Measurements from ENCODE around the gene ATP7B. TPM values are rescaled to one million over a fixed set of nuclear protein-coding genes. Genes with fewer than 3 reads are reported as not detected.

The ATP7B gene
- total and polyA plus RNA-seq, 2 of the 4 experiments (the other 2 are of a cell fraction): 2.7 to 2.9 TPM

- TF ChIP-seq CTCF (conservative IDR thresholded peaks at IDR 0.05; ENCODE audit: low read depth, low read length): peak; percentile 81
- TF ChIP-seq FOS (IDR thresholded peaks at IDR 0.05; ENCODE audit: low read depth, low read length): no peak
Observed at GRCh38 chr13:51895906-51896888, 115.1 kb downstream of the ATP7B start (continued).

- dilution Hi-C loops (cut with HindIII; ENCODE audit: low sequenced_read_pairs, unreplicated experiment): no loop called here
- H3K4me3 ChIP-seq (ENCODE audit: insufficient read depth, low read depth, low read length): no peak overlapping the region
- no peak overlapping the region for H3K14ac ChIP-seq (replicated peaks; ENCODE audit: low read depth, low read length)
- WGBS, 2 experiments (ENCODE audit: extremely low coverage in 2 of 2, insufficient read length in 1 of 2): 80% methylated on average over 1 of the region's 4 CpGs; no CpG with 5 or more reads in 1 of the 2 experiments
- H3K56ac ChIP-seq (ENCODE audit: extremely low read depth, insufficient read depth, low read length): no peak overlapping the region
- H3K79me1 ChIP-seq (ENCODE audit: low read depth in 1 of 2, low read length in 2 of 2): no peaks in the 10 kb centered on the region
- H3K23ac ChIP-seq (ENCODE audit: low read depth, low read length): no peak overlapping the region
- no peak for ATAC-seq (ENCODE audit: low read depth)
- no peaks in the 10 kb centered on the region for H4K20me1 ChIP-seq (ENCODE audit: insufficient read depth, low read length)
- H3K9ac ChIP-seq (ENCODE audit: low read depth, low read length): no peak overlapping the region
- no peak overlapping the region for H2BK20ac ChIP-seq (ENCODE audit: low read depth, low read length)
- no peak overlapping the region for H3K4ac ChIP-seq (ENCODE audit: low read depth, low read length)
- no peaks in the 10 kb centered on the region for H3K9me3 ChIP-seq (ENCODE audit: control insufficient read depth, insufficient read depth, low read length)
- no peaks in the 10 kb centered on the region for H3K36me3 ChIP-seq (ENCODE audit: control insufficient read depth, insufficient read depth, low read length)
- peaks cover 28% of the 10 kb centered on the region for H3K27me3 ChIP-seq (ENCODE audit: control insufficient read depth, insufficient read depth, low read length)
- no peak overlapping the region for H2BK5ac ChIP-seq (ENCODE audit: low read depth, low read length, poor library complexity, severe bottlenecking)
- H2AFZ ChIP-seq (replicated peaks; ENCODE audit: low read length, poor library complexity): no peak overlapping the region
- no peak overlapping the region for H2BK120ac ChIP-seq (ENCODE audit: low read depth, low read length)
- H3K9me1 ChIP-seq (ENCODE audit: insufficient read depth, low read length): no peaks in the 10 kb centered on the region
- no TSS peak for BruUV-seq (replicated peaks)
- DNase-seq: no peak
- no peak overlapping the region for H3K18ac ChIP-seq (ENCODE audit: low read depth, low read length)
- no peak overlapping the region for H3K4me2 ChIP-seq (ENCODE audit: low read depth, low read length)
- no peak overlapping the region for H4K8ac ChIP-seq (ENCODE audit: low read depth in 2 of 2, low read length in 2 of 2)
- no peak overlapping the region for H4K5ac ChIP-seq (ENCODE audit: low read depth, low read length)
- CTCF ChIA-PET: interaction anchor here (1.8 kb wide), 1 partner anchor 234 kb away, joined by 9 read pairs; the partner anchor contains the start of gene NEK5
- H3K27ac ChIP-seq (ENCODE audit: insufficient read depth, low read length): no peak overlapping the region
- H2AK5ac ChIP-seq (ENCODE audit: low read depth, low read length): no peak overlapping the region
- intact Hi-C loops (cut with micrococcal nuclease): no loop called here
- in situ Hi-C loops (cut with MboI; ENCODE audit: low sequenced_read_pairs): loop anchor here (10.0 kb wide), 1 partner anchor 301 kb away; no protein-coding TSS in a partner anchor
- no peak overlapping the region for H4K91ac ChIP-seq (ENCODE audit: insufficient read depth, low read depth, low read length)
- no peaks in the 10 kb centered on the region for H3K4me1 ChIP-seq (ENCODE audit: control insufficient read depth, insufficient read depth, low read length)
- H2AK9ac ChIP-seq (replicated peaks; ENCODE audit: low read depth, low read length, poor library complexity): no peak overlapping the region
- POLR2A ChIA-PET (ENCODE audit: unreplicated experiment): no interaction called here
- no peak overlapping the region for H2BK15ac ChIP-seq (ENCODE audit: low read depth, low read length)
- TF ChIP-seq FOS (IDR thresholded peaks at IDR 0.05; ENCODE audit: low read depth, low read length): no peak
- TF ChIP-seq MAZ (IDR thresholded peaks at IDR 0.05; ENCODE audit: borderline replicate concordance, low read depth, low read length): no peak
- TF ChIP-seq RFX5 (IDR thresholded peaks at IDR 0.05; ENCODE audit: low read depth, low read length): no peak
- no peak for TF ChIP-seq SMC3 (IDR thresholded peaks at IDR 0.05; ENCODE audit: low read depth, low read length)
- no peak for TF ChIP-seq ELK1 (IDR thresholded peaks at IDR 0.05; ENCODE audit: borderline replicate concordance, low read depth, low read length)
- no peak for TF ChIP-seq RCOR1 (IDR thresholded peaks at IDR 0.05; ENCODE audit: insufficient replicate concordance, low read length)
- TF ChIP-seq USF2 (IDR thresholded peaks at IDR 0.05; ENCODE audit: low read depth, low read length): no peak
- TF ChIP-seq NFE2L2 (IDR thresholded peaks at IDR 0.05; ENCODE audit: low read depth, low read length): no peak
- TF ChIP-seq POLR2A (IDR thresholded peaks at IDR 0.05; ENCODE audit: low read depth, low read length): no peak
- TF ChIP-seq CHD1 (IDR thresholded peaks at IDR 0.05; ENCODE audit: low read depth, low read length): no peak
- TF ChIP-seq BHLHE40 (IDR thresholded peaks at IDR 0.05; ENCODE audit: low read depth, low read length): no peak
Observed at GRCh38 chr13:51894239-51894638, 117.0 kb downstream of the ATP7B start.

Data from IMR-90 (cell line).